ENCODE results near the gene OGN. TPM values are rescaled to one million over a fixed set of nuclear protein-coding genes. Genes with fewer than 3 reads are reported as not detected.

OGN gene
- total and polyA plus RNA-seq, 2 donors (not counting 3 experiments of a cell fraction or from before 2014, with no cell fraction given) = not detected

- Histone ChIP-seq H3K9ac (replicated peaks; ENCODE audit: extremely low read depth, insufficient read depth, low read length) (no peak overlapping the region), H3K4me3 (replicated peaks in 1 of 3; ENCODE audit: insufficient read depth in 1 of 3, low read depth in 1 of 3, low read length in 3 of 3) (no peak overlapping the region), H3K27me3 (ENCODE audit: control insufficient read depth in 2 of 2, insufficient read depth in 2 of 2, low read length in 2 of 2) (no peaks in the 10 kb centered on the region), H3K4me2 (ENCODE audit: insufficient read depth, low read length) (no peak overlapping the region), H3K79me2 (ENCODE audit: control insufficient read depth, insufficient read depth, low read length) (no peaks in the 10 kb centered on the region), H3K36me3 (ENCODE audit: control insufficient read depth in 2 of 2, extremely low read depth in 1 of 2, insufficient read depth in 2 of 2, low read length in 2 of 2) (no peaks in the 10 kb centered on the region), H3K9me1 (replicated peaks; ENCODE audit: control insufficient read depth, extremely low read depth, insufficient read depth, low read length) (no peaks in the 10 kb centered on the region), H3K27ac (ENCODE audit: insufficient read depth, low read depth, low read length) (no peak overlapping the region), H2AFZ (ENCODE audit: low read depth, low read length) (no peak overlapping the region), H3K4me1 (ENCODE audit: control insufficient read depth, extremely low read depth, insufficient read depth, low read length) (no peaks in the 10 kb centered on the region), H3K9me3 (replicated peaks; ENCODE audit: control insufficient read depth, insufficient read depth, low read length) (no peaks in the 10 kb centered on the region), H4K20me1 (replicated peaks; ENCODE audit: control insufficient read depth, extremely low read depth, insufficient read depth, low read length) (no peaks in the 10 kb centered on the region)
- FAIRE-seq = no peak
- TF ChIP-seq JUN (IDR thresholded peaks at IDR 0.05; ENCODE audit: borderline replicate concordance, insufficient read depth, insufficient read length, low read depth) (no peak), MYC (IDR thresholded peaks at IDR 0.05; ENCODE audit: low read depth, low read length) (no peak), POLR2A (IDR thresholded peaks at IDR 0.05; ENCODE audit: low read depth, low read length) (no peak), FOS (IDR thresholded peaks at IDR 0.05; ENCODE audit: borderline replicate concordance, insufficient read depth, low read length) (no peak), GATA2 (IDR thresholded peaks at IDR 0.05; ENCODE audit: insufficient read depth, insufficient read length, low read depth, low read length) (no peak), EZH2 (IDR thresholded peaks at IDR 0.05; ENCODE audit: borderline replicate concordance, low read depth, low read length, severe bottlenecking) (no peak), MAX (IDR thresholded peaks at IDR 0.05; ENCODE audit: insufficient read depth, insufficient read length) (no peak), POLR2AphosphoS5 (IDR thresholded peaks at IDR 0.05; ENCODE audit: insufficient read depth, low read depth, low read length) (no peak)
- TF ChIP-seq, protein P1, sequence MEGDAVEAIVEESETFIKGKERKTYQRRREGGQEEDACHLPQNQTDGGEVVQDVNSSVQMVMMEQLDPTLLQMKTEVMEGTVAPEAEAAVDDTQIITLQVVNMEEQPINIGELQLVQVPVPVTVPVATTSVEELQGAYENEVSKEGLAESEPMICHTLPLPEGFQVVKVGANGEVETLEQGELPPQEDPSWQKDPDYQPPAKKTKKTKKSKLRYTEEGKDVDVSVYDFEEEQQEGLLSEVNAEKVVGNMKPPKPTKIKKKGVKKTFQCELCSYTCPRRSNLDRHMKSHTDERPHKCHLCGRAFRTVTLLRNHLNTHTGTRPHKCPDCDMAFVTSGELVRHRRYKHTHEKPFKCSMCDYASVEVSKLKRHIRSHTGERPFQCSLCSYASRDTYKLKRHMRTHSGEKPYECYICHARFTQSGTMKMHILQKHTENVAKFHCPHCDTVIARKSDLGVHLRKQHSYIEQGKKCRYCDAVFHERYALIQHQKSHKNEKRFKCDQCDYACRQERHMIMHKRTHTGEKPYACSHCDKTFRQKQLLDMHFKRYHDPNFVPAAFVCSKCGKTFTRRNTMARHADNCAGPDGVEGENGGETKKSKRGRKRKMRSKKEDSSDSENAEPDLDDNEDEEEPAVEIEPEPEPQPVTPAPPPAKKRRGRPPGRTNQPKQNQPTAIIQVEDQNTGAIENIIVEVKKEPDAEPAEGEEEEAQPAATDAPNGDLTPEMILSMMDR (IDR thresholded peaks at IDR 0.05; ENCODE audit: extremely low read depth in 1 of 2, insufficient read depth in 1 of 2, low read depth in 1 of 2, low read length in 2 of 2) = no peak
- BruUV-seq (replicated peaks) = no TSS peak
- ChIA-PET CTCF (no interaction called here), POLR2A (no interaction called here)
- no peak for DNase-seq (ENCODE audit: low read depth, low spot score)
- intact Hi-C loops (cut with micrococcal nuclease) (no loop called here), dilution Hi-C loops (cut with MboI; ENCODE audit: extremely low pct_ligation_motif_present, low sequenced_read_pairs) (no loop called here)
Measured at GRCh38 chr9:92345582-92345981, 58.8 kb downstream of the OGN start.

Data from endothelial cell of umbilical vein (primary cell).